ENCODE results near the gene PREX1. TPM values are rescaled to one million over a fixed set of nuclear protein-coding genes. Genes with fewer than 3 reads are reported as not detected.

PREX1 gene
- total and polyA plus RNA-seq, 2 donors (not counting 3 experiments of a cell fraction or from before 2014, with no cell fraction given) = 51.3 to 72.9 TPM

DNA sequence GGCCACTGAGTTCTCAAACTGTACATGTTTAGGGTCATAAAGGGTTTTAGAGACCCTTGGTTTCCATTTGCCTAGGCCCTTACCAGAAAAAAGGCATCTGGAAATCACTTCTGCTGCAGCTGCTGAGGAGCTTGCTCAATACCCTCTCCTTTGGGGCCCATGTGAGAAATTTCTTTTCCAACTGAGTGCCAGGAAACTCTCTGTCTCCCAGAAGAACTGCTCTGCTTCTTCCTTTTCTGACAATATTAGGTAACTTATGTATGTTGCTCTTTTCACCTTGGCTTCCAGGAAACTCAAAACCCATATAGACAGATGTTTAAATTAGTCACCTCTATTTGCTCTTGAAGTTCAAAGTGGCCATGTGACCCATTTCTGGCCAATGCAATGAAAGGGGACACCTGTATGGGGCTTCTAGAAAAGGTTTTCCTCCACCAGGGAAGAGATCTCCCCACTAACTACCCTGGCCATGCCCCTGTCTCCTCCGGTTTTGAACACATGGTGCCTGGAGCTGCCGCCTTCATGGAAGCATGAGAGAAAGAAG, 121.6 kb downstream of the PREX1 start:
- Histone ChIP-seq H3K9me1 (replicated peaks; ENCODE audit: control insufficient read depth, extremely low read depth, insufficient read depth, low read length) (no peaks in the 10 kb centered on the region), H3K9me3 (replicated peaks; ENCODE audit: control insufficient read depth, insufficient read depth, low read length) (no peaks in the 10 kb centered on the region), H3K79me2 (ENCODE audit: control insufficient read depth, insufficient read depth, low read length) (peaks cover 37% of the 10 kb centered on the region), H3K4me2 (ENCODE audit: insufficient read depth, low read length) (no peak overlapping the region), H3K36me3 (ENCODE audit: control insufficient read depth in 2 of 2, extremely low read depth in 1 of 2, insufficient read depth in 2 of 2, low read length in 2 of 2) (peaks cover 2% of the 10 kb centered on the region in 2 experiments), H2AFZ (ENCODE audit: low read depth, low read length) (no peak overlapping the region), H3K4me1 (ENCODE audit: control insufficient read depth, extremely low read depth, insufficient read depth, low read length) (no peaks in the 10 kb centered on the region), H4K20me1 (replicated peaks; ENCODE audit: control insufficient read depth, extremely low read depth, insufficient read depth, low read length) (peaks cover 2% of the 10 kb centered on the region), H3K4me3 (replicated peaks in 1 of 3; ENCODE audit: insufficient read depth in 1 of 3, low read depth in 1 of 3, low read length in 3 of 3) (no peak overlapping the region), H3K27ac (ENCODE audit: insufficient read depth, low read depth, low read length) (no peak overlapping the region), H3K9ac (replicated peaks; ENCODE audit: extremely low read depth, insufficient read depth, low read length) (no peak overlapping the region), H3K27me3 (ENCODE audit: control insufficient read depth in 2 of 2, insufficient read depth in 2 of 2, low read length in 2 of 2) (no peaks in the 10 kb centered on the region)
- ChIA-PET CTCF (interaction anchor here (0.9 kb wide), 1 partner anchor 86 kb away, joined by 3 read pairs; no protein-coding TSS in a partner anchor), POLR2A (no interaction called here)
- BruUV-seq (replicated peaks) = no TSS peak
- dilution Hi-C loops (cut with MboI; ENCODE audit: extremely low pct_ligation_motif_present, low sequenced_read_pairs) (no loop called here), intact Hi-C loops (cut with micrococcal nuclease) (no loop called here)
- FAIRE-seq = no peak
- no peak for DNase-seq (ENCODE audit: low read depth, low spot score)
- TF ChIP-seq, protein P1, sequence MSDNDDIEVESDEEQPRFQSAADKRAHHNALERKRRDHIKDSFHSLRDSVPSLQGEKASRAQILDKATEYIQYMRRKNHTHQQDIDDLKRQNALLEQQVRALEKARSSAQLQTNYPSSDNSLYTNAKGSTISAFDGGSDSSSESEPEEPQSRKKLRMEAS (IDR thresholded peaks at IDR 0.05; ENCODE audit: insufficient read depth, insufficient read length) = no peak
- TF ChIP-seq, protein P2, sequence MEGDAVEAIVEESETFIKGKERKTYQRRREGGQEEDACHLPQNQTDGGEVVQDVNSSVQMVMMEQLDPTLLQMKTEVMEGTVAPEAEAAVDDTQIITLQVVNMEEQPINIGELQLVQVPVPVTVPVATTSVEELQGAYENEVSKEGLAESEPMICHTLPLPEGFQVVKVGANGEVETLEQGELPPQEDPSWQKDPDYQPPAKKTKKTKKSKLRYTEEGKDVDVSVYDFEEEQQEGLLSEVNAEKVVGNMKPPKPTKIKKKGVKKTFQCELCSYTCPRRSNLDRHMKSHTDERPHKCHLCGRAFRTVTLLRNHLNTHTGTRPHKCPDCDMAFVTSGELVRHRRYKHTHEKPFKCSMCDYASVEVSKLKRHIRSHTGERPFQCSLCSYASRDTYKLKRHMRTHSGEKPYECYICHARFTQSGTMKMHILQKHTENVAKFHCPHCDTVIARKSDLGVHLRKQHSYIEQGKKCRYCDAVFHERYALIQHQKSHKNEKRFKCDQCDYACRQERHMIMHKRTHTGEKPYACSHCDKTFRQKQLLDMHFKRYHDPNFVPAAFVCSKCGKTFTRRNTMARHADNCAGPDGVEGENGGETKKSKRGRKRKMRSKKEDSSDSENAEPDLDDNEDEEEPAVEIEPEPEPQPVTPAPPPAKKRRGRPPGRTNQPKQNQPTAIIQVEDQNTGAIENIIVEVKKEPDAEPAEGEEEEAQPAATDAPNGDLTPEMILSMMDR (IDR thresholded peaks at IDR 0.05; ENCODE audit: extremely low read depth in 1 of 2, insufficient read depth in 1 of 2, low read depth in 1 of 2, low read length in 2 of 2) = no peak
- no peak for TF ChIP-seq EZH2 (IDR thresholded peaks at IDR 0.05; ENCODE audit: borderline replicate concordance, low read depth, low read length, severe bottlenecking)
- no peak for TF ChIP-seq POLR2AphosphoS5 (IDR thresholded peaks at IDR 0.05; ENCODE audit: insufficient read depth, low read depth, low read length)
- no peak for TF ChIP-seq GATA2 (IDR thresholded peaks at IDR 0.05; ENCODE audit: insufficient read depth, insufficient read length, low read depth, low read length)
- TF ChIP-seq POLR2A (IDR thresholded peaks at IDR 0.05; ENCODE audit: low read depth, low read length) = no peak
- TF ChIP-seq FOS (IDR thresholded peaks at IDR 0.05; ENCODE audit: borderline replicate concordance, insufficient read depth, low read length) = no peak
